Ishikawa (cell line): ENCODE results near the gene NWD2.

Source experiments
- CREB1 ChIP-seq: IDR thresholded peaks from 2 replicates; pipeline ENCODE4 v1.6.1; 2012; ENCODE audit warnings: low read depth
- EGR1 ChIP-seq: IDR thresholded peaks from 2 replicates; pipeline ENCODE4 v1.6.1; 2012
- EP300 ChIP-seq: IDR thresholded peaks from 2 replicates; pipeline ENCODE4 v1.6.1; 2012; ENCODE audit warnings: borderline replicate concordance
- TCF12 ChIP-seq: IDR thresholded peaks from 2 replicates; pipeline ENCODE4 v1.6.1; 2012; ENCODE audit warnings: low read depth
- USF1 ChIP-seq: IDR thresholded peaks from 2 replicates; pipeline ENCODE4 v1.6.1; 2012
- YY1 ChIP-seq: IDR thresholded peaks from 2 replicates; pipeline ENCODE4 v1.6.1; 2012; ENCODE audit warnings: low read depth
- ZBTB7A ChIP-seq: IDR thresholded peaks from 2 replicates; pipeline ENCODE4 v1.6.1; 2012; ENCODE audit warnings: low read depth

GRCh38 chr4:37393321-37393720, 148.8 kb downstream of the NWD2 start:
- TF ChIP-seq TCF12 (no peak), EP300 (no peak), CREB1 (no peak), EGR1 (no peak), YY1 (no peak), USF1 (no peak), ZBTB7A (no peak)
